Measurements from ENCODE around the gene RABL6. TPM values are rescaled to one million over a fixed set of nuclear protein-coding genes. Genes with fewer than 3 reads are reported as not detected.
A peak's percentile ranks its signal among the peaks of the same experiment; 100 is the strongest.
"Not testable (repeated sequence)": the region's sequence is repeated elsewhere in the genome, so short reads cannot be mapped to it uniquely, and the experiment has no call there.

The RABL6 gene
- total RNA-seq, 2 donors from 2014 or later: 69.8 to 72.8 TPM

DNA sequence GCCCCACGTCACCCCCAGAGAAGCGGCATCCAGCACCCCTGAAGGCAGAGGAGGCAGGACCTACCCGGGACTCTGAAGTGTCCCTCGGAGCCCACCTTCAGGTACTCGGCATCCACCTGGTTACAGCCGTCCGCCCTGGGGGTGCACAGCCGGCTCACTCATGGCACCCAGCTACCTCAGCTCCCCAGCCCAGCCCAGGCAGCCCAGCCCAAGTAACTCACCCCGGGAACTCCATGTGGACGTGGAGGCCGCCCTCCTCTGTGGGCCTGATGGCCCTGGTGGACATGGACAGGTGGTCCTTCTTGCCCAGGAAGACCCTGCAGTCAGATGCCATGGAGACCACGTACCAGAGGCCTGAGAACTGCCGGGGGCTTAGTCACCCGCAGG is 44.1 kb upstream of the RABL6 start:
- DNase-seq: no peak
- Histone ChIP-seq H3K4me3 (no peak overlapping the region), H3K27me3 (no peaks in the 10 kb centered on the region), H3K27ac (no peak overlapping the region), H3K9me3 (no peaks in the 10 kb centered on the region), H3K4me1 (no peaks in the 10 kb centered on the region), H3K36me3 (replicated peaks in 1 of 2; ENCODE audit: insufficient read depth in 1 of 2, low read depth in 2 of 2) (no peaks in the 10 kb centered on the region)
- TF ChIP-seq CTCF (IDR thresholded peaks at IDR 0.05) (no peak), POLR2A (IDR thresholded peaks at IDR 0.05) (no peak)
- intact Hi-C loops (cut with DNase I): no loop called here
- 86 to 96% methylated on average over 11 to 14 of the region's 14 CpGs for WGBS, 2 donors
- ATAC-seq: no peak

GRCh38 chr9:136764301-136764891 is 43.4 kb upstream of the RABL6 start, which contains the start of gene LCN15:
Gene LCN15, minus strand, starts transcription at chr9:136764518. Its CDS starts 30 bp downstream, at chr9:136764488.
- ATAC-seq: no peak
- H3K27ac ChIP-seq: no peak within 1 kb of the TSS
- 76 to 77% methylated on average over 4 to 13 of the region's 14 CpGs for WGBS, 2 donors
- no peak for DNase-seq
- intact Hi-C loops (cut with DNase I): no loop called here
- H3K27me3 ChIP-seq: no peaks in the 10 kb centered on the region
- no peaks in the 10 kb centered on the region for H3K9me3 ChIP-seq
- H3K4me3 ChIP-seq: no peak within 1 kb of the TSS
- TF ChIP-seq CTCF (IDR thresholded peaks at IDR 0.05) (no peak), POLR2A (IDR thresholded peaks at IDR 0.05) (no peak)
- no peaks in the 10 kb centered on the region for H3K36me3 ChIP-seq (replicated peaks in 1 of 2; ENCODE audit: insufficient read depth in 1 of 2, low read depth in 2 of 2)
- no peaks in the 10 kb centered on the region for H3K4me1 ChIP-seq

DNA sequence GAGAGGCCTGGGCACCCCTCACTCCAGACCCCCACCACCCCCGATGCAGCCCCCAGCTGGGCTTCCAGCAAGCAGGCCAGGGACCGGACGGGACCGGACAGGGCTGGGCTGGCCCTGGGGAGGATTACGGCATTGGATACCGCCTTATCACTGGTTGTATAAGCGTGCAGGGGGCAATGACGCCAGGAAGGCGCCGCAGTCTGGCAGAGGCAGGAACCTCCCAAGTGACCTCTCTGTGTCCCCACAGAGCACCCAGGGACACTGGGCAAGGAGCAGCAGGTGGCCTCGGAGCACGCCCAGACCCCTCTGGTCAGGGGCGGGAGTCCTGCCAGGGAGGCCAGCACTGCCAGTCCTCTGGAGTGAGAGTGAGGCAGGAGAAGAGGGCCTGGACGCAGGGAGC is 42.7 kb upstream of the RABL6 start:
- WGBS, 2 donors: 85% methylated on average over 12 of the region's 14 CpGs; no CpG with 5 or more reads in 1 of the 2 donors
- Histone ChIP-seq H3K9me3 (no peaks in the 10 kb centered on the region), H3K27ac (no peak overlapping the region), H3K4me3 (no peak overlapping the region), H3K36me3 (replicated peaks in 1 of 2; ENCODE audit: insufficient read depth in 1 of 2, low read depth in 2 of 2) (no peaks in the 10 kb centered on the region), H3K4me1 (no peaks in the 10 kb centered on the region), H3K27me3 (no peaks in the 10 kb centered on the region)
- TF ChIP-seq POLR2A (IDR thresholded peaks at IDR 0.05): no peak
- no peak for TF ChIP-seq CTCF (IDR thresholded peaks at IDR 0.05)
- no peak for DNase-seq
- no peak for ATAC-seq
- intact Hi-C loops (cut with DNase I): no loop called here

DNA sequence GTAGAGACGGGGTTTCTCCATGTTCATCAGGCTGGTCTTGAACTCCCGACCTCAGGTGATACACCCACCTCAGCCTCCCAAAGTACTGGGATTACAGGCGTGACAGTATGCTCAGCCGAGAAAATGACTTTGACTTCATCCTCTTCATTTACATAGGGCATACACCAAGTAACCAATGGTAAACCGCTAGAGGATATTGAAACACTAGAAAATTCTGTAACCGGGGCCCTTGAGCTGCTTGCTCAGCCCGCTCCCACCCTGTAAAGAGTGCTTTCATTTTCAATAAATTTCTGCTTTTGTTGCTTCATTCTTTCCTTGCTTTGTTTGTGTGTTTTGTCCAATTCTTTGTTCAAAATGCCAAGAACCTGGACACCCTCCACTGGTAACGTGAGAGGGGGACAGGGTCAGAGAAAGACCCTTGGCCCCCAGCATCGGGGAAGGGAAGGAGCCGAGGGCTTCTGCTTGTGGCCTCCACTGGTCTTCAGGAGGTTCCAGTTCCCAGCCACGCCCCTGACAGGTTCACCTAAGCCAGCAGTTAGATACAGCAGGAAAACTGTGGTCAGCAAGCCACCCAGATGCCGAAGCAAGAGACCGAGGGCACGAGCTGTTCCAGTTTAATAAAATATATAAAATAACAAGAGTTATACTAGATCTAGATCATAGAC is 41.9 kb upstream of the RABL6 start:
- H3K4me3 ChIP-seq; H3K27ac ChIP-seq; H3K36me3 ChIP-seq (replicated peaks in 1 of 2; ENCODE audit: insufficient read depth in 1 of 2, low read depth in 2 of 2); intact Hi-C loops (cut with DNase I); H3K4me1 ChIP-seq; DNase-seq; ATAC-seq; H3K9me3 ChIP-seq; H3K27me3 ChIP-seq: not testable (repeated sequence)
- WGBS, 2 donors: 73 to 75% methylated on average over 14 of the region's 14 CpGs

DNA sequence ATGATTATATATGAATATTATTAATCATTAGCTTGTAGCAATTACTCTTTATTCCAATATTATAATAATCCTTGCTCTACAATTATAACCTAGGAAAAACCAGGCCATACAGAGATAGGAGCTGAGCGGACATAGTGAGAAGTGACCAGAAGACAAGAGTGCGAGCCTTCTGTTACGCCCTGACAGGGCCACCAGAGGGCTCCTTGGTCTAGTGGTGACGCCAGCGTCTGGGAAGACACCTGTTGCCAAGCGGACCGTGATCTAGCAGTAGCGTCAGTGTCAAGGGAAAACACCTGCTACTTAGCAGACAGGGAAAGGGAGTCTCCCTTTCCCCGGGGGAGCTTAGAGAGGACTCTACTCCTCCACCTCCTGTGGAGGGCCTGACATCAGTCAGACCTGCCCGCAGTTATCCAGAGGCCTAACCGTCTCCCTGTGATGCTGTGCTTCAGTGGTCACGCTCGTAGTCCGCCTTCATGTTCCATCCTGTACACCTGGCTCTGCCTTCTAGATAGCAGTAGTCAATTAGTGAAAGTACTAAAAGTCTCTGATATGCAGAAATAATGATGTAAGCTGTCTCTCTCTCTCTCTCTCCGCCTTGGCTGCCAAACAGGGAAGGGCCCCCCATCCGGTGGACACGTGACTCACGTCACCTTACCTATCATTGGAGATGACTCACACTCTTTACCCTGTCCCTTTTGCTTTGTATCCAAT is 41.2 kb upstream of the RABL6 start:
- TF ChIP-seq CTCF (IDR thresholded peaks at IDR 0.05): peak in 2 of 7 experiments; percentile 18 to 37
- DNase-seq: peak in 3 of 4 donors; percentile 63 to 67 (median 66)
- H3K4me1 ChIP-seq; intact Hi-C loops (cut with DNase I); H3K27ac ChIP-seq; H3K9me3 ChIP-seq; H3K27me3 ChIP-seq; H3K4me3 ChIP-seq; H3K36me3 ChIP-seq (replicated peaks in 1 of 2; ENCODE audit: insufficient read depth in 1 of 2, low read depth in 2 of 2); ATAC-seq: not testable (repeated sequence)
- WGBS, 2 donors: 32 to 46% methylated on average over 12 to 18 of the region's 18 CpGs

All from body of pancreas (tissue), 4 donors.